DMS 273 (cell line): ENCODE measurements around the gene CD248.
A peak's percentile ranks its signal among the peaks of the same experiment; 100 is the strongest.
"Not testable (repeated sequence)": the region's sequence is repeated elsewhere in the genome, so short reads cannot be mapped to it uniquely, and the experiment has no call there.

Experiments
- DNase-seq: peaks from one replicate; lab custom pipeline; 2025; ENCODE audit not compliant: unreplicated experiment; lab: John Stamatoyannopoulos, UW

Gene CD248

GRCh38 chr11:66316849-66317251, at the start of gene CD248:
Gene CD248, minus strand, starts transcription at chr11:66317044. Its CDS starts 17 bp downstream, at chr11:66317027.
- peak; percentile 71 for DNase-seq

GRCh38 chr11:66365711-66366619, 49.1 kb upstream of the CD248 start:
- no peak for DNase-seq

- no peak for DNase-seq
These were observed 48.3 kb upstream of the CD248 start for GRCh38 chr11:66365166-66365565.

GRCh38 chr11:66363805-66364535, 47.1 kb upstream of the CD248 start:
- DNase-seq: peak; percentile 78

- no peak for DNase-seq
These were observed 46.4 kb upstream of the CD248 start for GRCh38 chr11:66363187-66363601.

- DNase-seq: no peak
These were observed 45.8 kb upstream of the CD248 start for GRCh38 chr11:66362481-66363147.

- no peak for DNase-seq
These were observed 44.7 kb upstream of the CD248 start for GRCh38 chr11:66361502-66361941.

GRCh38 chr11:66360406-66361073, 43.7 kb upstream of the CD248 start:
- DNase-seq: no peak

- no peak for DNase-seq
These were observed 42.8 kb upstream of the CD248 start for GRCh38 chr11:66359662-66360087.

GRCh38 chr11:66350560-66351235, 33.9 kb upstream of the CD248 start:
- DNase-seq: not testable (repeated sequence)

- no peak for DNase-seq
These were observed 32.2 kb upstream of the CD248 start for GRCh38 chr11:66349084-66349386.

GRCh38 chr11:66347425-66348276, 30.8 kb upstream of the CD248 start, which contains the start of gene B4GAT1:
Gene B4GAT1, minus strand, starts transcription at chr11:66347629. Its CDS starts 84 bp downstream, at chr11:66347545.
- DNase-seq: peak; percentile 87

- DNase-seq: no peak
These were observed 29.9 kb upstream of the CD248 start for GRCh38 chr11:66346476-66347424.

GRCh38 chr11:66345316-66345649, 28.4 kb upstream of the CD248 start:
- DNase-seq: no peak

GRCh38 chr11:66344550-66345315, 27.9 kb upstream of the CD248 start, which contains the start of gene BRMS1:
Gene BRMS1, minus strand, starts transcription at chr11:66345104. Its CDS starts 2,870 bp downstream, at chr11:66342234.
- peak; percentile 97 for DNase-seq

- DNase-seq: no peak
These were observed 26.3 kb upstream of the CD248 start for GRCh38 chr11:66343176-66343575.

GRCh38 chr11:66341502-66342126, 24.8 kb upstream of the CD248 start:
- DNase-seq: no peak
